ENCODE measurements around the gene GZMM. TPM values are rescaled to one million over a fixed set of nuclear protein-coding genes. Genes with fewer than 3 reads are reported as not detected.
A peak's percentile ranks its signal among the peaks of the same experiment; 100 is the strongest.

GZMM gene
- total and polyA plus RNA-seq, 5 donors from 2014 or later = 38.3 to 124 (median 83.8) TPM

DNA sequence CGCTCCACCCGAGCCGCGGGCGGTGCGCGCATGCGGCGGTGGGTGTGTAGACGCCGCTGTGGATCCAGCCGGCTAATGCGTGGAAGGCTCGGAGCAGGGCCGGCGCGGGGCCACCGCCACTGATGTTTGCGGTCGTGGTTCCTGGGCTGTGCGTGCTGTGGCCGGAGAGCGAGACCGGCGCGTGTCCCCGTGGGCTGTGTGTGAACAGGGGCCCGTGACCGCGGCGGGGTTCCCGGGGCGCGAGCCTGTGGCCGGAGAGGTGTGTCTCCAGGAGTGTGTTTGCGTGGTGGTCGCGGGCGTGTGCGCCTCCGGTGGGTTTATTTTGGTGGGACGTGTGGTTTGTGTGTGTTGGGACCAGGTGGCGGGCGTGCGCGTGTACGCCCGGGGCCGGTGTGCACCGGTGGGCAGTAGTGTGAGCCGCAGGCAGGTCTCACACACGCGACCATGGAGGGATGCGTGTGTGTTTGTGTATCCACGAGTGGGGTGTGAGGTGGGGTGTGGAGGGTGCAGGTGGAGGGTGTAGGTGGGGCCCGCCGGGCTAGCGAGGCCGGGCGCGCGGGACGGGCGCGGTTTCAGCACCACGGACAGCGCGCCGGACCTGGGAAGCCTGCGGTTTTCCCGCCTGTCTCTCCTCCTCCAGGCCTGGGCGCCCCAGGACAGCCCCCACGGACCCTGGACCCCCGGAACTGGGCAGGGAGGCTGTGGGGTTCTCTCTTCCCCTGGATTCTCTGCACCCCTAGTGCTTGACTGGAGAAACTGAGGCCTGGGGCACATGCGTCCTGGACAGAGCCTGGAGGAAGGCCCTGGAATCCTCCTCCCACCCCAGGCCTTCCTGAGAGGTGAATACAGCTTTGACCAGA lies 47.5 kb downstream of the GZMM start:
- H3K27me3 ChIP-seq (ENCODE audit: control insufficient read depth, insufficient read depth, low read length) = no peaks in the 10 kb centered on the region
- Mint-ChIP-seq H3K27me3 (peaks cover 19% of the 10 kb centered on the region), H3K4me3 (peak overlapping the region in 1 of 4 donors; percentile 43), H3K27ac (no peak overlapping the region), H3K4me1 (peaks cover 0 to 12% (median 0%) of the 10 kb centered on the region in 4 donors), H3K36me3 (no peaks in the 10 kb centered on the region), H3K9me3 (no peaks in the 10 kb centered on the region)
- DNase-seq (no peak), ATAC-seq (ENCODE audit: low read depth in 2 of 2) (no peak)
- peaks cover 22% of the 10 kb centered on the region for H3K4me1 ChIP-seq (ENCODE audit: control insufficient read depth, insufficient read depth, low read length, poor library complexity, severe bottlenecking)
- no peaks in the 10 kb centered on the region for H3K36me3 ChIP-seq (ENCODE audit: control insufficient read depth, insufficient read depth, low read length)
- H3K9me3 ChIP-seq (ENCODE audit: control insufficient read depth in 2 of 2, low read length in 2 of 2) = no peaks in the 10 kb centered on the region
- H3K27ac ChIP-seq (ENCODE audit: insufficient read depth, low read length, poor library complexity, severe bottlenecking) = no peak overlapping the region
- no peak overlapping the region for H3K4me3 ChIP-seq (ENCODE audit: low read depth, low read length)

DNA sequence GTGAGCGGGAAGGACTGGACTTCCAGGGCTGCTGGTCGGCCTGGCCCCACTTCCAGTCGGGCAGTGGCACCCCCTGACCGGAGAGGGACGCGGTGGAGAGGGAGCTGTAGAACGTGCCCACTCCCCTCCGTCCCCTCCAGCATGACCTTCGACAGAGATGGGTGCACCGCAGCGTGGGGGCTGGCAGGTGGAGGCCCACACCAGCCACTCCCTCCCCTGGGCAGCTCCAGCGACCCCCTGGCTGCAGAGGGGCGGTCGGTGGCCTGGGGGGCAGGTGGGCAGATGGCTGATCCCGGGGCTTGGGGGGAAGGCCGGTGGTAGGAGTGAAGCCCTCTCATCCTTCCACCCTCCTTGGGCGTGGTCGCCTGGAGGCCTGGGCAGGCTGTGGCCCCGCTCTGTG lies 48.2 kb downstream of the GZMM start:
- no peak overlapping the region for H3K4me3 ChIP-seq (ENCODE audit: low read depth, low read length)
- no peak overlapping the region for H3K4me3 Mint-ChIP-seq
- DNase-seq (no peak), ATAC-seq (ENCODE audit: low read depth in 2 of 2) (no peak)
- no peaks in the 10 kb centered on the region for H3K36me3 ChIP-seq (ENCODE audit: control insufficient read depth, insufficient read depth, low read length)
- no peaks in the 10 kb centered on the region for H3K36me3 Mint-ChIP-seq
- peaks cover 12% of the 10 kb centered on the region for H3K27me3 Mint-ChIP-seq
- H3K27ac ChIP-seq (ENCODE audit: insufficient read depth, low read length, poor library complexity, severe bottlenecking) = no peak overlapping the region
- no peaks in the 10 kb centered on the region for H3K9me3 Mint-ChIP-seq
- H3K9me3 ChIP-seq (ENCODE audit: control insufficient read depth in 2 of 2, low read length in 2 of 2) = no peaks in the 10 kb centered on the region
- H3K27me3 ChIP-seq (ENCODE audit: control insufficient read depth, insufficient read depth, low read length) = no peaks in the 10 kb centered on the region
- peak overlapping the region in 1 of 3 donors; percentile 85 for H3K27ac Mint-ChIP-seq
- peaks cover 0 to 12% (median 0%) of the 10 kb centered on the region in 4 donors for H3K4me1 Mint-ChIP-seq
- H3K4me1 ChIP-seq (ENCODE audit: control insufficient read depth, insufficient read depth, low read length, poor library complexity, severe bottlenecking) = peaks cover 22% of the 10 kb centered on the region

GRCh38 chr19:593055-593454 lies 49.2 kb downstream of the GZMM start:
- Mint-ChIP-seq H3K9me3 (no peaks in the 10 kb centered on the region), H3K27ac (peak overlapping the region in 1 of 3 donors; percentile 52)
- ATAC-seq (ENCODE audit: low read depth in 2 of 2) = no peak

DNA sequence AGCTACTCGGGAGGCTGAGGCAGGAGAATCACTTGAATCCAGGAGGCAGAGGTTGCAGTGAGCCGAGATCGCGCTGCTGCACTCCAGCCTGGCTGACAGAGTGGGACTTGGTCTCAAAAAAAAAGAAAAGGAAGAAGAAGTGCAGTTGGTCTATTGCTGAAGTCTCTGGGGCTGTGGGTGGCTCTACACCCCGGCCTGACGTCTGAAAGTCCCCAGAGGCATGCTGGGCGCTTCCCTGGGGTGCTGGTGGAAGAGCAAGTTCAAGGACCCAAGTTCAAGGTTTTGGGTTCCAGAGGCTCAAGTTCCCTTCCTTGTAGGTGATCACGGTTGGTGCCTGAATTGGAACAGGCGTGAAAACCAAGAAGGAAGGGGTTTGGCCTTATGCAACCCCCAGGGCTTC lies 49.7 kb downstream of the GZMM start:
- H3K4me1 Mint-ChIP-seq = peaks cover 0 to 8% (median 0%) of the 10 kb centered on the region in 4 donors
- no peaks in the 10 kb centered on the region for H3K9me3 Mint-ChIP-seq
- ATAC-seq (ENCODE audit: low read depth in 2 of 2) (no peak), DNase-seq (no peak)
- Histone ChIP-seq H3K4me3 (ENCODE audit: low read depth, low read length) (no peak overlapping the region), H3K27ac (ENCODE audit: insufficient read depth, low read length, poor library complexity, severe bottlenecking) (no peak overlapping the region), H3K27me3 (ENCODE audit: control insufficient read depth, insufficient read depth, low read length) (no peaks in the 10 kb centered on the region), H3K36me3 (ENCODE audit: control insufficient read depth, insufficient read depth, low read length) (no peaks in the 10 kb centered on the region), H3K9me3 (ENCODE audit: control insufficient read depth in 2 of 2, low read length in 2 of 2) (no peaks in the 10 kb centered on the region), H3K4me1 (ENCODE audit: control insufficient read depth, insufficient read depth, low read length, poor library complexity, severe bottlenecking) (peaks cover 16% of the 10 kb centered on the region)
- peaks cover 7% of the 10 kb centered on the region for H3K27me3 Mint-ChIP-seq
- peak overlapping the region in 1 of 3 donors; percentile 52 for H3K27ac Mint-ChIP-seq
- H3K36me3 Mint-ChIP-seq = no peaks in the 10 kb centered on the region
- H3K4me3 Mint-ChIP-seq = peak overlapping the region in 2 of 4 donors; percentile 44 to 71

More at GRCh38 chr19:593055-593454, 49.2 kb downstream of the GZMM start:
- Histone ChIP-seq H3K27ac (ENCODE audit: insufficient read depth, low read length, poor library complexity, severe bottlenecking) (no peak overlapping the region), H3K4me1 (ENCODE audit: control insufficient read depth, insufficient read depth, low read length, poor library complexity, severe bottlenecking) (peaks cover 21% of the 10 kb centered on the region), H3K27me3 (ENCODE audit: control insufficient read depth, insufficient read depth, low read length) (no peaks in the 10 kb centered on the region), H3K36me3 (ENCODE audit: control insufficient read depth, insufficient read depth, low read length) (no peaks in the 10 kb centered on the region), H3K4me3 (ENCODE audit: low read depth, low read length) (no peak overlapping the region), H3K9me3 (ENCODE audit: control insufficient read depth in 2 of 2, low read length in 2 of 2) (no peaks in the 10 kb centered on the region)
- H3K27me3 Mint-ChIP-seq = peaks cover 7% of the 10 kb centered on the region
- no peak for DNase-seq
- no peaks in the 10 kb centered on the region for H3K36me3 Mint-ChIP-seq
- H3K4me1 Mint-ChIP-seq = peaks cover 0 to 11% (median 0%) of the 10 kb centered on the region in 4 donors
- H3K4me3 Mint-ChIP-seq = peak overlapping the region in 2 of 4 donors; percentile 44 to 71

DNA sequence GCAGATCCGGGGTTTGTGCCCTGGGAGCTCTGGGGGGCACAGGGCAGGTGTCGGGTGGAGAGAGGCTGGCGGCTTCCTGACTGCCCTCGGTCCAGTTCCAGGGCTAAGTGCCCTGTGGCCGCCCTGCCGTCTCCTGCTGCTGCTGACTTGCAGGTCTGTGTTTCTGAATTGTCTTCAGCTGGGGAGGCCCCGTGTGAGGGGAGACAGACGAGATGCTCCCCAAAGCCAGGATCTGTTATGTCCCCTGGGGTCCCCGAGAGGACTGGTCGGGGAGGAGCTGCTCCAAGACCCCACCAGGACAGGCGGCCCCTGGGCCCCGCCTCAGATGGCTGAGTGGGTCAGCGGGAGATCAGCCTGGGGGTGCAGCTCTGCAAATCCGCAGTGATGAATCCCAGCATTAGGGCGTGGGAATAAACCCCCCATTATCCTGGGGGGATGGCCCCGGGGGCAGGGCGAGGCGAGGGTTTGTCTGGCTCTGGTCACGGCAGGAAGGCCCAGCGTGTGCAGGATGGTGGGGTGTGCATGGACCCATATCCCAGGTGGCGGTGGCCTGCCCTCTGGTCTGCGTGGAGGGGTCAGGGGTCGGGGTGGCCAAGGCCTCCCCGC lies 50.5 kb downstream of the GZMM start:
- peaks cover 7% of the 10 kb centered on the region for H3K27me3 Mint-ChIP-seq

GRCh38 chr19:595326-596262 lies 51.7 kb downstream of the GZMM start:
- Mint-ChIP-seq H3K36me3 (no peaks in the 10 kb centered on the region), H3K4me1 (no peaks in the 10 kb centered on the region), H3K27me3 (peaks cover 7% of the 10 kb centered on the region), H3K9me3 (no peaks in the 10 kb centered on the region), H3K4me3 (peak overlapping the region in 1 of 4 donors; percentile 15), H3K27ac (no peak overlapping the region)
- DNase-seq (no peak), ATAC-seq (ENCODE audit: low read depth in 2 of 2) (no peak)
- no peaks in the 10 kb centered on the region for H3K9me3 ChIP-seq (ENCODE audit: control insufficient read depth in 2 of 2, low read length in 2 of 2)
- H3K36me3 ChIP-seq (ENCODE audit: control insufficient read depth, insufficient read depth, low read length) = no peaks in the 10 kb centered on the region
- H3K27ac ChIP-seq (ENCODE audit: insufficient read depth, low read length, poor library complexity, severe bottlenecking) = no peak overlapping the region
- H3K4me1 ChIP-seq (ENCODE audit: control insufficient read depth, insufficient read depth, low read length, poor library complexity, severe bottlenecking) = peaks cover 3% of the 10 kb centered on the region
- no peak overlapping the region for H3K4me3 ChIP-seq (ENCODE audit: low read depth, low read length)
- no peaks in the 10 kb centered on the region for H3K27me3 ChIP-seq (ENCODE audit: control insufficient read depth, insufficient read depth, low read length)

More for the DNA sequence above, 50.5 kb downstream of the GZMM start:
- Mint-ChIP-seq H3K4me1 (peaks cover 0 to 2% (median 0%) of the 10 kb centered on the region in 4 donors), H3K4me3 (peak overlapping the region in 1 of 4 donors; percentile 44), H3K9me3 (no peaks in the 10 kb centered on the region), H3K36me3 (no peaks in the 10 kb centered on the region), H3K27ac (no peak overlapping the region)
- Histone ChIP-seq H3K27me3 (ENCODE audit: control insufficient read depth, insufficient read depth, low read length) (no peaks in the 10 kb centered on the region), H3K27ac (ENCODE audit: insufficient read depth, low read length, poor library complexity, severe bottlenecking) (no peak overlapping the region), H3K36me3 (ENCODE audit: control insufficient read depth, insufficient read depth, low read length) (no peaks in the 10 kb centered on the region), H3K9me3 (ENCODE audit: control insufficient read depth in 2 of 2, low read length in 2 of 2) (no peaks in the 10 kb centered on the region), H3K4me1 (ENCODE audit: control insufficient read depth, insufficient read depth, low read length, poor library complexity, severe bottlenecking) (peaks cover 8% of the 10 kb centered on the region), H3K4me3 (ENCODE audit: low read depth, low read length) (no peak overlapping the region)
- DNase-seq (no peak), ATAC-seq (ENCODE audit: low read depth in 2 of 2) (no peak)

DNA sequence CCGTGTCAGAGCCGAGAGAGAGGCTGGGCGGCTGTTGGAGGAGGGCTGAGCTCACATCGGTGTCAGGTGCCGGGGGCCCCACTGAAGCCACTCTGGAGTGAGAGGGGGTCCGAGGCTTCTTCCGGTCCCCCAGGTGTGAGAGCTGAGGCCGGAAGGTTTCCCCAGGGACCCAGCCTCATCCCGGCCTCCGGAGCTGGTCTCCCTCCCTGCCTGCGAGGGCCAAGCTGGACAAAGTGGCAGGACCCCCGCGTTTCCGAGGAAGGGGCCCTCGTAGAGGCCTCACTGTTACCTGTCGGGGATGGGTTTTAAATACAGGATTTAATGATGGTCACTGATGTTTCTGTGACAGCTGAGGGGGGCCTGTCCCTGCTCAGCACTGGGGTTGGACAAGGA lies 52.4 kb downstream of the GZMM start:
- Histone ChIP-seq H3K27ac (ENCODE audit: insufficient read depth, low read length, poor library complexity, severe bottlenecking) (no peak overlapping the region), H3K4me3 (ENCODE audit: low read depth, low read length) (no peak overlapping the region), H3K4me1 (ENCODE audit: control insufficient read depth, insufficient read depth, low read length, poor library complexity, severe bottlenecking) (no peaks in the 10 kb centered on the region), H3K27me3 (ENCODE audit: control insufficient read depth, insufficient read depth, low read length) (no peaks in the 10 kb centered on the region), H3K36me3 (ENCODE audit: control insufficient read depth, insufficient read depth, low read length) (no peaks in the 10 kb centered on the region), H3K9me3 (ENCODE audit: control insufficient read depth in 2 of 2, low read length in 2 of 2) (no peaks in the 10 kb centered on the region)
- H3K27ac Mint-ChIP-seq = no peak overlapping the region
- no peaks in the 10 kb centered on the region for H3K4me1 Mint-ChIP-seq
- no peaks in the 10 kb centered on the region for H3K9me3 Mint-ChIP-seq
- H3K4me3 Mint-ChIP-seq = no peak overlapping the region
- peaks cover 7% of the 10 kb centered on the region for H3K27me3 Mint-ChIP-seq
- no peak for ATAC-seq (ENCODE audit: low read depth in 2 of 2)
- no peaks in the 10 kb centered on the region for H3K36me3 Mint-ChIP-seq
- no peak for DNase-seq

Measured in CD4-positive, CD25-positive, alpha-beta regulatory T cell (primary cell).